CD4-positive, alpha-beta T cell treated with Interleukin-12 subunit alpha and Interleukin-12 subunit beta, for 1 hour (primary cell): ENCODE results near the gene IL2RA.
"Not testable (repeated sequence)": the region's sequence is repeated elsewhere in the genome, so short reads cannot be mapped to it uniquely, and the experiment has no call there.

Experiments
- DNase-seq: peaks from one replicate; pipeline ENCODE4 v3.0.0-alpha.2; 2020

The IL2RA gene

DNA sequence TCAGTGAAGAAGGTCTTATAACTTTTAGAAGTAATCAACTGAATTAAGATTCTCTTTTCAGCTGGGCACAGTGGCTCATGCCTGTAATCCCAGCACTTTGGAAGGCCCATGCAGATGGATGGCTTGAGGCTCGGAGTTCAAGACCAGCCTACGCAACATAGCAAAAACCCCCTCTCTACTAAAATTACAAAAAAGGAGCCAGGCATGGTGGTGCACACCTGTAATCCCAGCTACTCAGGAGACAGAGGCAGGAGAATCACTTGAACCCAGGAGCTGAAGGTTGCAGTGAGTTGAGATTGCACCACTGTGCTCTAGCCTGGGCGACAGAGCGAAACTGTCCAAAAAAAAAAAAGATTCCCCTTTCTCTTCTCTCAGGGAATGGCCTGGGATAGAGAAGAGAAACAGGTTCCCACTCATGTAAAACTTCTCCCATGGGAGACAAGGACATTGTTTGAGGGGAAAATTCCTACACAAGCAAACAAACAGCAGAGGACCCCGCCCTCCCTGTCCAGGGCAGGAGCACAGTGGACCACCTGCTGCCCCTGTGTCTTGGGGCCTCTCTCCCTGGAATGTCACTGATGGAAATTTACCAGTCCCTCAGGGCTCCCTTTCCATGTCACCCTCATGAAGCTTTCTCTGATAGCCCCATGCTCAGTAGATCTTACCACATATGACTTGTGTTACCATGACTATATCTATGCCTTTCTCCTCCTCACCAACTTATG, 5.6 kb downstream of the IL2RA start:
- DNase-seq = no peak

- DNase-seq = no peak
Observed at GRCh38 chr10:6055929-6056328, 6.2 kb downstream of the IL2RA start.

GRCh38 chr10:6054884-6055283, 7.3 kb downstream of the IL2RA start:
- DNase-seq = no peak

GRCh38 chr10:6053816-6054631, 8.1 kb downstream of the IL2RA start:
- no peak for DNase-seq

DNA sequence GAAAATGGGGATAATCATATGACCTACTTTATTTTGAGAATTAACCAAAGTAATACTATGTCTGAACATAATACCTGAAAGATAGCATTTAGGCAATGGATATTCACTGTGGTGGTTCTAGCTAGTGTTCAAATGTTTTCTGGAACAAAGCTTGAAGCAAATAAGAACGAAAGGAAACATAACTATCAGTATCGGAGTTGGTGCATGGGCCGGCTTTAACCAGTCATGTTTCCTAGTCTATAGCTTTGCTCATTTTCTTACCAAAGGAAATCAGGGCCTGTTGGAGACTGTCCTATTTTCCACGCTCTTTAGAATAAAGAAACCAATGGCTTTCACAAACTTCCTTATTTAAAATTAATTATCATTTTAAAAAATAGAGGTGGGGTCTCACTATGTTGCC, 8.9 kb downstream of the IL2RA start:
- no peak for DNase-seq

GRCh38 chr10:6052247-6053221, 9.6 kb downstream of the IL2RA start:
- DNase-seq = peak; percentile 82

- DNase-seq = peak; percentile 94
Observed at GRCh38 chr10:6050801-6051445, 11.2 kb downstream of the IL2RA start.

- no peak for DNase-seq
Observed at GRCh38 chr10:6049031-6049400, 13.2 kb downstream of the IL2RA start.

DNA sequence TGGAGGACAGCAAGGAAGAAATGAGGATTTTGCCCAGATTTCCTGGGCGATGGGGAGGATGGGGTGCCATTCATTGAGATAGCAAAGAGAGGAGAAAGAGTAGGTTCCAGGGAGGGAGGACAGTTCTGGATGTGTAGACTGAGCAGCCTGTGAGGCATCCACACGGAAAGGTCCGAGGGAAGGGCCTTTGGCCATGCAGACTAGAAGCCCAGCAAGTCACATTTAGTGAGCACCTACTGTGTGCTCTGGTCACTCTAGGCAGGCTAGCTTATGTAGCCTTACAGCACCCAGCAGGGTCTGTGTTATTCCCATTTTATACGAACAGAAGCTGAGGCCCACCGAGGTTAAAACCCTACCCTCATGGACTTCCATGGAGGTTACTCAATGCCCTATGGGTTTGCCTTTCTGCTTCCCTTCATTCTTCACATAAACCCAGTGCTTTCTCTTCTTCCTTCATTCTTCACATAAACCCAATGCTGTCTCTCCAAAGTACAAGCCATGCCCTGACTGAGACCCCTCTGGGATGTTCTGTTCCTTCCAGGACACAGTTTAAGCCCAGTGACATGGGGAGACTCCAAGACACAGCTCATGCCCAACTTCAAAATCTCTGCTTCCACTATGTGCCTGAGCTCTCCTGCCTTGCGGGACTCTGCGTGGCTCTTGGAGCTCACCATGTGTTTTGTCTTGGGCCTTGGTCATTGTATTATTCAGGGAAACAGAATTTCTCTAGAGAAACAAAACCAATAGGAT, 13.7 kb downstream of the IL2RA start:
- no peak for DNase-seq

DNA sequence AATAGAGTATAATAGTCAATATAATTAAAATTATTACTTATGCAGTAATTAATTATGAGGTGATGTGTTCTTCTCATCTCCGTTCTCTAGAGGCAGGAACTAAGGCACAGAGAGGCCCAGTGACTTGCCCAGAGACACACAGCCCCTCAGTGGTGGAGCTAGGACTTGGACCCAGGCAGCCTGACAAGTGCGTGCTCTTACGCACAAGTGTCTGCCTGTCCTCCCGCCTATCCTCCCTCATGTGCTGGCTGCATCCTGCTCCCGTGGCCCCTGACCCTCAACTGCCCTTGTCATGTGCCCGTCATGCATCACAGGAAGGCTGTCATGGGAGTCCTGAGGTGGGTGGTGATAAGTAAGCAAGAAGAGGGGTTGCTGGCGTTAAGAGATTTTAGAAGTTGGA, 14.3 kb downstream of the IL2RA start:
- no peak for DNase-seq

- DNase-seq = no peak
Observed at GRCh38 chr10:6046773-6047611, 15.2 kb downstream of the IL2RA start.

- DNase-seq = no peak
Observed at GRCh38 chr10:6045878-6046772, 16.0 kb downstream of the IL2RA start.

GRCh38 chr10:6045314-6045848, 16.8 kb downstream of the IL2RA start:
- no peak for DNase-seq

DNA sequence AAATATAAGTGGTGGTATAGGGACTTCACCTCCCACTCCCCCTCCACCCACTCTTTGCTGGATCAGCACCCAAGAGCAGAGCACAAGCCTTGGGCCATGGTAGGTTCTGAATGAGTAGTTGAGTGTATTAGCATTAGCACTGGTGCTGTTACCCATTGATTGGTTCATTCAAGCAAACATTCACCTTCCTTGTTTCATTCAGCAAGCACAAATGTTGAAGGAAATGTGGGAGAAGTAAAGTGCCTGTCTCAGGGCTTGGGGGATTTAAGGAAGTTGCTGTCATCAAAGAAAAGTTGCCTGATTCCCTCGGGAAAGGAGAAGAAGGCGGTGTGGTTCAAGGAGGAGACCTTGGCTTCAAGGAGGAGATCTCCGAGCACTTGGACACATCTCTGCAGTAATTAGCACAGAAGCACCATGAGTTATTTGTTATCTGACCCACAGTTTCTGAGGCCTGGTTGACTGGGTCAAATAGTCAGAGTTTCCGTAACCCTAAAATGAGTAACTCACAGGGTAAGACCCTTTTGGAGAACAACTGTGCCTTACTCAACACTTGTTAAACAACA, 17.3 kb downstream of the IL2RA start:
- DNase-seq = no peak

DNA sequence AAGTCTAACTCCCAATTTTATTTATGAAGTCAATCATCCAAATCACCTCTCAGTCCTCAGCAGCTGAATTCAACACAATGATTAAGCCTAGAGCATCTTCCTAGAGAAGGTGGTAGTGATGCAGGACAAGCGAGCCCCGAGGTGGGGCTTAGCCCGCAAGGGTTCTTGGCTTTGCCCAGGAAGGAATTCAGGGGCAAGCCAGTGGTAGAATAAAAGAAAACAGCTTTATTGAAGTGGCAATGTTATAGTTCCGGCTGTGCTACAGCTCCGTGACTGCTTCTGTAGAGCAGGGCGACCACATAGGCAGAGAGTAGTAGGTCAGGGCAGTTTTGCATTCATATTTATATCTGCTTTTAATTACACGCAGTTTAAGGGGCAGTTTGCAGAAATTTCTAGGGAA, 18.1 kb downstream of the IL2RA start:
- DNase-seq = no peak

- DNase-seq = not testable (repeated sequence)
Observed at GRCh38 chr10:6043377-6043776, 18.8 kb downstream of the IL2RA start.

GRCh38 chr10:6040205-6040604, 22.0 kb downstream of the IL2RA start:
- no peak for DNase-seq

DNA sequence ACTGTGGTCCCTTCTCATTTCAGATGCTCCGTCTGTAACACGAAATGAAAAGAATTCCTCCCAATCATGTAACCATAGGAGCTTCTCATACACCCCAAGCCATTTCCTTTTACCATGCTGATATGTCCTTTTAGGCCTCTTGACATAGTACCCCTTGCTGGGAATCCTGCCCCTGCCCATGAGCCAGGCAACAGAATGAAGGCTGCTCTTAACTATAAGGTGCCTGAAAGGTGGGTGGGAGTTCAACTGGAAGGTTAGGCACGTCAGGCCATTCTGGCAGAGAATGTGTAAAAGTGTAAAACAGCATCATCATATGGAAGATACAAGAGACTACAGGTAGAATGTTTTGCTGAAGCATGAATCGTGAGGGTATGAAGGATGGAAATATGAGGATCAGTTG, 22.5 kb downstream of the IL2RA start:
- no peak for DNase-seq

DNA sequence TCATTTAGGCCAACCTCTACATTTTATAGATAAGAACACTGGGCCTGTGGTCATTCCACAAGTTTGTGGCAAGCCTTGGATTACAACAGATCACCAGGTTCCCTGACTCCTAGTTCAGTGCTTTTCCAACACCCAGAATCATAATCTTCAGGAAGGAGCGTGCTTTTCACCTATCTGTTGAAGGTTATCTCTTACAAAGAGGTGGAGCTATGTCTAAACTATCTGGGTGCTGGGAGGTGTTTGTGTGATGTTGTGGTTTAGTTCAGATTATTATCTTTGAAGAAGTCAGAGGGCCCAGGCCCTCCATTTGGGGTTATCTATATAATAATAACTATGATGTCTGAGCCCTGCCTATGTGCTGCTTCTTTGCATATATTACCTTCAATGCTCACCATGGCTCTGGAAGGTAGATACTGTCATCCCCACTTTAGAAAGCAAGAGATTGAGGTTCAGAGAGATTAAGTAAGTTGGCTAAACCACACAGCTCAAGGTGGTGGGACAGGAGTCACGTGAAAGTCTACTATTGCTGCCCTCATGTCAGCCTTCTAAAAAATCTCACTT, 24.0 kb downstream of the IL2RA start:
- peak; percentile 58 for DNase-seq
